Esophagus muscularis mucosa (tissue), 4 donors: ENCODE results near the gene IL36A. TPM values are rescaled to one million over a fixed set of nuclear protein-coding genes. Genes with fewer than 3 reads are reported as not detected.

Source experiments
- DNase-seq: peaks from one replicate; pipeline ENCODE4 v3.0.0-alpha.2; 2017; ENCODE audit errors: extremely low spot score
- H3K27ac ChIP-seq, 4 donors: fragments of 200-600 bp; sonication (generic); replicated peaks in 1 of 4; 1 replicate in 3 of 4; 2 replicates in 1 of 4; pipeline ENCODE4 v1.5.1; 2016 to 2019; ENCODE audit warnings: mild to moderate bottlenecking in 1 of 4
- H3K27me3 ChIP-seq, 4 donors: fragments of 200-600 bp; sonication (generic); one replicate each; pipeline versions ENCODE4 v1.5.1 to v1.6.0; 2016 to 2019
- H3K36me3 ChIP-seq, 4 donors: fragments of 200-600 bp; sonication (generic); one replicate each; pipeline ENCODE4 v1.5.1; 2016 to 2019
- H3K4me1 ChIP-seq, 4 donors: fragments of 200-600 bp; sonication (generic); one replicate each; pipeline ENCODE4 v1.5.1; 2016 to 2019
- H3K4me3 ChIP-seq, 4 donors: fragments of 200-600 bp; sonication (generic); 1 replicate in 2 of 4; 2 replicates in 2 of 4; pipeline ENCODE4 v1.5.1; 2016 to 2019; ENCODE audit warnings: mild to moderate bottlenecking in 4 of 4, moderate library complexity in 1 of 4
- H3K9me3 ChIP-seq, 4 donors: fragments of 200-600 bp; sonication (generic); 1 replicate in 3 of 4; 2 replicates in 1 of 4; pipeline ENCODE4 v1.5.1; 2016 to 2019
- CTCF ChIP-seq, 3 experiments: fragments of 200-600 bp in 2 of 3; fragments of 450-650 bp in 1 of 3; sonication (generic) in 2 of 3; IDR thresholded peaks; one replicate each; pipeline ENCODE4 v1.5.1; 2017 to 2019; ENCODE audit warnings: antibody characterized with exemption in 3 of 3, mild to moderate bottlenecking in 2 of 3, moderate library complexity in 1 of 3
- EP300 ChIP-seq: sonication (generic); formaldehyde crosslinking; IDR thresholded peaks from one replicate; pipeline ENCODE4 v1.6.1; 2017; ENCODE audit warnings: antibody characterized with exemption
- POLR2A ChIP-seq: fragments of 450-650 bp; IDR thresholded peaks from one replicate; pipeline ENCODE4 v1.6.1; 2017; ENCODE audit warnings: antibody characterized with exemption, moderate library complexity, mild to moderate bottlenecking, low read depth
- POLR2AphosphoS5 ChIP-seq, 2 donors: sonication (generic); formaldehyde crosslinking; IDR thresholded peaks; one replicate each; pipeline ENCODE4 v1.6.1; 2017; ENCODE audit warnings: antibody characterized with exemption in 2 of 2
- WGBS: methylation state at CpG from one replicate; pipeline ENCODE4 v1.1.5; 2018; 5-methylcytosine and 5-hydroxymethylcytosine counted together
- intact Hi-C: fragments of 100-400 bp; cut with DNase I; formaldehyde crosslinking; loops from one replicate; pipeline ENCODE4 v1.15.1; 2023
- total RNA-seq, 4 donors: library from RNA; depleted of rRNA; stranded (reverse); fragments of >200 nt; gene quantifications; one replicate each; pipeline versions ENCODE4 v1.1.0 to v1.2.1, GENCODE V29; 2016

Gene IL36A
- total RNA-seq, 4 donors from 2014 or later, result not detected

DNA sequence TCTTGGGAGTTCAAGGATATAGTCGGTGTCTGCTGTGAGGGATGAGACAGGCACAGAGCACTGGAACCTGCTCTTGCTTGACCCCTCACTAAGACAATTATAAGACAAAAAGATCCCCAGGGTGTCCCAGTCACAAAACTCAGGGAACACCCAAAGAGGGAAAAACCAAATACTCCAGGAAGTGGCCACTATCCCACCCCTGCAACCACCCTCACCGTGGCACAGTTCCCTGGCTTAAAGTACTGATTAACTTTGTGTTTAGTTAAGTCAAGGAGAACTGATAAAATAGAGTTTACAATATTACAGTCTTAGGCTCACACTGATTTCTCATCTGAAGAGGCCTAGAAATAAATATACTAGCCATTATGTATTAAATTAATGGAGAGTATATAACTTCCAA, 33.9 kb downstream of the IL36A start:
- 90% methylated on average over 2 of the region's 2 CpGs for WGBS
- intact Hi-C loops, result no loop called here
- no peak for TF ChIP-seq EP300
- no peak for TF ChIP-seq CTCF (IDR thresholded peaks at IDR 0.05)
- no peak for TF ChIP-seq POLR2A
- no peak for TF ChIP-seq POLR2AphosphoS5 (IDR thresholded peaks at IDR 0.05)

DNA sequence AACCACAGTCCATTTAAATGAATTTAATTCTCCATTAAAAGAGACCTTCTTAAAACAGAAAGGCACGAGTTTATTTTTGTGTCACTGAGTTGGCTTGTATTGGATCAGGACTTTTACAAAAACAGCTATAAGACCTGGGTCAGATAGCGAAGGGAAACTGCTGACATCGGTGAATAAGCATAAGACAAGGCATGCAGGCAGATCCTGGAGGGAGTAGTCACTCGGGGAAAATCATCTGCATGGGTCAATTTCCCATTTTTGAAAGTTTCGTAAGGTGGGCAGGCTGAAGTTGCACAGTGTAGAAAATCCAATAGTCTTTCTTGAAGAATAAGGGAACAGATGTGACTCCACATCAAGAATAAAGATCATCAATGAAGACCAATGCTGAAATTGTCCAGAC, 34.5 kb downstream of the IL36A start:
- 50% methylated on average over 5 of the region's 5 CpGs for WGBS
- intact Hi-C loops, result no loop called here
- no peak overlapping the region for H3K4me3 ChIP-seq
- H3K27ac ChIP-seq, result no peak overlapping the region
- H3K4me1 ChIP-seq, result no peaks in the 10 kb centered on the region
- no peaks in the 10 kb centered on the region for H3K9me3 ChIP-seq
- TF ChIP-seq EP300, result no peak
- TF ChIP-seq CTCF (IDR thresholded peaks at IDR 0.05), result no peak
- TF ChIP-seq POLR2AphosphoS5 (IDR thresholded peaks at IDR 0.05), result no peak
- no peak for TF ChIP-seq POLR2A
- DNase-seq, result peak; percentile 12
- no peaks in the 10 kb centered on the region for H3K36me3 ChIP-seq
- no peaks in the 10 kb centered on the region for H3K27me3 ChIP-seq

More for the DNA sequence above, 33.9 kb downstream of the IL36A start:
- no peak overlapping the region for H3K4me3 ChIP-seq
- H3K36me3 ChIP-seq, result no peaks in the 10 kb centered on the region
- no peaks in the 10 kb centered on the region for H3K9me3 ChIP-seq
- H3K27me3 ChIP-seq, result no peaks in the 10 kb centered on the region
- DNase-seq, result peak; percentile 87
- H3K4me1 ChIP-seq, result no peaks in the 10 kb centered on the region
- no peak overlapping the region for H3K27ac ChIP-seq

GRCh38 chr2:113041871-113042270, 36.6 kb downstream of the IL36A start:
- Histone ChIP-seq H3K4me3 (no peak overlapping the region), H3K27me3 (no peaks in the 10 kb centered on the region), H3K4me1 (no peaks in the 10 kb centered on the region), H3K36me3 (no peaks in the 10 kb centered on the region), H3K27ac (no peak overlapping the region), H3K9me3 (no peaks in the 10 kb centered on the region)
- intact Hi-C loops, result no loop called here
- peak; percentile 80 for DNase-seq
- TF ChIP-seq POLR2A (no peak), POLR2AphosphoS5 (IDR thresholded peaks at IDR 0.05) (no peak), EP300 (no peak), CTCF (IDR thresholded peaks at IDR 0.05) (no peak)
- WGBS, result 57% methylated on average over 5 of the region's 5 CpGs

DNA sequence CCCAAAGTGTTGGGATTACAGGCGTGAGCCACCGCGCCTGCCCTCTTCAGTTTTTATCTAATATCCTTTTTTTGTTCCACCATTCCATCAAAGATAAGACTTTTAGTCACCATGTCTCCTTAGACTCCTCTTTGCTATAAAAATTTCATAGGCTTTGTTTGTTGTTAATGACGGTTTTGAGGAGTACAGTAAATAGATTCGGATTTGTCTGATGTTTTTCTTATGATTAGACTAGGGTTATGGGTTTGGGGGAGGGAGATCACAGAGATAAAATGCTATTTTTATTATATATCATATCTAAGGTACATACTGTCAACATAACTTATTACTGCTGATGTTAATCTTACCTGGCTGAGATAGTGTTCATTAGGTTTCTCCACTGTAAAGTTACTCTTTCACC, 41.2 kb downstream of the IL36A start:
- TF ChIP-seq EP300 (no peak), CTCF (IDR thresholded peaks at IDR 0.05) (no peak), POLR2AphosphoS5 (IDR thresholded peaks at IDR 0.05) (no peak), POLR2A (no peak)
- Histone ChIP-seq H3K4me1 (no peaks in the 10 kb centered on the region), H3K36me3 (no peaks in the 10 kb centered on the region), H3K27me3 (no peaks in the 10 kb centered on the region), H3K9me3 (no peaks in the 10 kb centered on the region), H3K27ac (no peak overlapping the region), H3K4me3 (no peak overlapping the region)
- DNase-seq, result no peak
- WGBS, result 89% methylated on average over 5 of the region's 5 CpGs
- intact Hi-C loops, result no loop called here
